ENCODE results near the gene SFT2D1. TPM values are rescaled to one million over a fixed set of nuclear protein-coding genes. Genes with fewer than 3 reads are reported as not detected.

The SFT2D1 gene
- total RNA-seq, 4 donors from 2014 or later: 41.1 to 59.4 (median 54.8) TPM

DNA sequence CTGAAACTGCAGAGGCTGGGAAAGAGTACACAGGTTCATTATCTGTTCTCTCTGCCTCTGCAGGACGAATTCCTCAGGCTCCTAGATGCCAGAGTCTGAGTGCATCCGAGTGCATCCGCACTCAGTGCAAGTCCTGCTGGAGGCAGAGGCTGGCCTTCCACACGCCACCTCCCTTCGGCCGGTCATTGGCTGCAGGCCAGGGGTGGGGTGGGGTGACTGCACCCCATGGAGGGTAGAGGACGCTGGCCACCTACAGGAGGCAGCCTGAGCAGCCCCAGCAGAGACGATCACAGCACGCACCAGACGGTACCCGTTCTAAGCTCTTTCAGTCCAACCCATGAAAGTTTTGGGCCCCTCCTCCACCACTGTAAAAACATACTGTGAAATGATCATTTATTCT lies 11.7 kb downstream of the SFT2D1 start:
- no peak overlapping the region for H3K27ac ChIP-seq
- H3K36me3 ChIP-seq: peaks cover 0 to 51% (median 0%) of the 10 kb centered on the region in 3 donors
- H3K27me3 ChIP-seq: no peaks in the 10 kb centered on the region
- 27 to 30% methylated on average over 11 of the region's 11 CpGs for WGBS, 2 donors
- TF ChIP-seq EP300 (IDR thresholded peaks at IDR 0.05) (no peak), POLR2A (IDR thresholded peaks at IDR 0.05) (no peak)
- TF ChIP-seq, protein P1, sequence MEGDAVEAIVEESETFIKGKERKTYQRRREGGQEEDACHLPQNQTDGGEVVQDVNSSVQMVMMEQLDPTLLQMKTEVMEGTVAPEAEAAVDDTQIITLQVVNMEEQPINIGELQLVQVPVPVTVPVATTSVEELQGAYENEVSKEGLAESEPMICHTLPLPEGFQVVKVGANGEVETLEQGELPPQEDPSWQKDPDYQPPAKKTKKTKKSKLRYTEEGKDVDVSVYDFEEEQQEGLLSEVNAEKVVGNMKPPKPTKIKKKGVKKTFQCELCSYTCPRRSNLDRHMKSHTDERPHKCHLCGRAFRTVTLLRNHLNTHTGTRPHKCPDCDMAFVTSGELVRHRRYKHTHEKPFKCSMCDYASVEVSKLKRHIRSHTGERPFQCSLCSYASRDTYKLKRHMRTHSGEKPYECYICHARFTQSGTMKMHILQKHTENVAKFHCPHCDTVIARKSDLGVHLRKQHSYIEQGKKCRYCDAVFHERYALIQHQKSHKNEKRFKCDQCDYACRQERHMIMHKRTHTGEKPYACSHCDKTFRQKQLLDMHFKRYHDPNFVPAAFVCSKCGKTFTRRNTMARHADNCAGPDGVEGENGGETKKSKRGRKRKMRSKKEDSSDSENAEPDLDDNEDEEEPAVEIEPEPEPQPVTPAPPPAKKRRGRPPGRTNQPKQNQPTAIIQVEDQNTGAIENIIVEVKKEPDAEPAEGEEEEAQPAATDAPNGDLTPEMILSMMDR (IDR thresholded peaks at IDR 0.05): peak in 1 of 5 experiments; percentile 9
- no peaks in the 10 kb centered on the region for H3K9me3 ChIP-seq
- DNase-seq (ENCODE audit: low spot score in 2 of 2): no peak
- peaks cover 0 to 38% (median 9%) of the 10 kb centered on the region in 4 donors for H3K4me1 ChIP-seq
- no peak overlapping the region for H3K4me3 ChIP-seq

DNA sequence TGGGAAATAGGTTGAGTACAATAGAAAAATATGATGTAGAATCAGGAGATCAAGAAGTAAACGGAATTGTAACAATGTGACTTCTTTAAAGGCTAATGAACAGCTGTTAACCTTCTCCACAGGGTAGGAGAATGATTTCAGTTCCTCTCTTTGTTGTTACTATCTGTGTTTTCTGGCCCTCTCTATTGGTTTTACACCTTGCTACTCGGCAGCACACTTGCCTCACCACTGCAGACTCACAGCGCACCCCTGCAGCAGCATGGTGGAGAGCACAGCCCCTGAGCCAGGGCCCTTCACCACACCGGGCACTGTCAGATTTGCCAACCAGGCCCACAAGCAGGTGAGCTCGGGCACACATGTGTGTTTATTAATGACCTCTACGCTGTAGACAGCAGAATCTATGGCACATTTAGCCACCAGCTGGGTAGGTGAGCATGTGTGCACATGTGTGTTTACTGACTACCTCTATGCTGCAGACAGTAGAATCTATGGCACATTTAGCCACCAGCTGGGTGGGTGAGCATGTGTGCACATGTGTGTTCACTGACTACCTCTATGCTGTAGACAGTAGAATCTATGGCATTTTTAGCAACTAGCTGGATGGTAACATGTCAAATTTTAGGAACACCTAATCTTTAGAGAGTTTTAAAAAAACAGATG lies 16.8 kb downstream of the SFT2D1 start:
- H3K27me3 ChIP-seq: no peaks in the 10 kb centered on the region
- TF ChIP-seq EP300 (IDR thresholded peaks at IDR 0.05): no peak
- no peak for TF ChIP-seq POLR2A (IDR thresholded peaks at IDR 0.05)
- TF ChIP-seq, protein P1 (IDR thresholded peaks at IDR 0.05): no peak
- peaks cover 0 to 5% (median 2%) of the 10 kb centered on the region in 4 donors for H3K4me1 ChIP-seq
- H3K9me3 ChIP-seq: no peaks in the 10 kb centered on the region
- no peak overlapping the region for H3K4me3 ChIP-seq
- 81 to 89% methylated on average over 6 of the region's 6 CpGs for WGBS, 2 donors
- no peak for DNase-seq (ENCODE audit: low spot score in 2 of 2)
- H3K36me3 ChIP-seq: peaks cover 0 to 82% (median 12%) of the 10 kb centered on the region in 3 donors
- H3K27ac ChIP-seq: no peak overlapping the region

DNA sequence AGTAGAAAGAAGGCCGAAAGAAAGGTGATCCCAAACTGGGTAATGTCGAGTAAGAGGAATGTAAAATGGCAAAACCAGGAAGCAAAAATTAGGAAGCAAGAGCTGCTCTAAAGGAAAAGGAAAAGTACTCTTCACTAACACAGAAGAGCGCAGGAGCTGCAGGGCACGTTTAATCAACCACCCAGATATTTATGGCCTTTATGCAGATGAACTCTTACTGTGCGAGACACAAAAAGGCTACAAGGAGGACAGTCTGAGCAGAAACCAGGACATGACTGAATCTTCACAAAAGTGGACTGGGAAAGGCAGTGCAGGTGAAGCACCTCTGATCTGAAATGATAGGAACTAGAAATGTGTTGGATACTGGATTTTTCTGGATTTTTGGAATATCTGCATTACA lies 18.9 kb downstream of the SFT2D1 start:
- WGBS, 2 donors: 84% methylated on average over 5 of the region's 5 CpGs
- Histone ChIP-seq H3K9me3 (no peaks in the 10 kb centered on the region), H3K27me3 (no peaks in the 10 kb centered on the region), H3K27ac (no peak overlapping the region), H3K4me3 (no peak overlapping the region), H3K4me1 (no peaks in the 10 kb centered on the region), H3K36me3 (peaks cover 0 to 88% (median 12%) of the 10 kb centered on the region in 3 donors)
- TF ChIP-seq EP300 (IDR thresholded peaks at IDR 0.05) (no peak), POLR2A (IDR thresholded peaks at IDR 0.05) (no peak)
- TF ChIP-seq, protein P1 (IDR thresholded peaks at IDR 0.05): no peak
- no peak for DNase-seq (ENCODE audit: low spot score in 2 of 2)

- H3K27me3 ChIP-seq: no peaks in the 10 kb centered on the region
- no peak overlapping the region for H3K27ac ChIP-seq
- no peaks in the 10 kb centered on the region for H3K4me1 ChIP-seq
- TF ChIP-seq POLR2A (IDR thresholded peaks at IDR 0.05): no peak
- TF ChIP-seq EP300 (IDR thresholded peaks at IDR 0.05): no peak
- WGBS, 2 donors: 78 to 81% methylated on average over 18 of the region's 18 CpGs
- H3K4me3 ChIP-seq: no peak overlapping the region
- no peaks in the 10 kb centered on the region for H3K9me3 ChIP-seq
- peaks cover 0 to 55% (median 12%) of the 10 kb centered on the region in 3 donors for H3K36me3 ChIP-seq
- DNase-seq (ENCODE audit: low spot score in 2 of 2): no peak
Observed at GRCh38 chr6:166318649-166319600, 23.4 kb downstream of the SFT2D1 start.

- 80 to 96% methylated on average over 8 to 14 of the region's 14 CpGs for WGBS, 2 donors
- H3K4me3 ChIP-seq: no peak overlapping the region
Observed at GRCh38 chr6:166318227-166318626, 24.1 kb downstream of the SFT2D1 start.

More at GRCh38 chr6:166318227-166318626, 24.1 kb downstream of the SFT2D1 start:
- Histone ChIP-seq H3K4me1 (no peaks in the 10 kb centered on the region), H3K27me3 (no peaks in the 10 kb centered on the region), H3K36me3 (peaks cover 0 to 48% (median 12%) of the 10 kb centered on the region in 3 donors), H3K9me3 (no peaks in the 10 kb centered on the region), H3K27ac (no peak overlapping the region)
- TF ChIP-seq EP300 (IDR thresholded peaks at IDR 0.05): no peak
- TF ChIP-seq, protein P1 (IDR thresholded peaks at IDR 0.05): no peak
- no peak for TF ChIP-seq POLR2A (IDR thresholded peaks at IDR 0.05)
- DNase-seq (ENCODE audit: low spot score in 2 of 2): no peak
